Nephron progenitor cell (in vitro differentiated cells): ENCODE data around the gene NR2E1.

ENCODE experiments used
- DNase-seq: peaks from one replicate; pipeline ENCODE4 v3.0.0; 2021
- H3K27ac Mint-ChIP-seq: 2 replicates; pipeline ENCODE4 v1.8.0; 2021; ENCODE audit warnings: mild to moderate bottlenecking, moderate library complexity, mixed read lengths
- H3K27me3 Mint-ChIP-seq: 2 replicates; pipeline ENCODE4 v1.8.0; 2021; ENCODE audit warnings: mild to moderate bottlenecking, low read depth, mixed read lengths; ENCODE audit not compliant: poor library complexity
- H3K36me3 Mint-ChIP-seq: 2 replicates; pipeline ENCODE4 v1.8.0; 2021; ENCODE audit warnings: low read depth, mixed read lengths
- H3K4me1 Mint-ChIP-seq: 2 replicates; pipeline ENCODE4 v1.8.0; 2021; ENCODE audit warnings: mixed read lengths
- H3K4me3 Mint-ChIP-seq: 2 replicates; pipeline ENCODE4 v1.8.0; 2021; ENCODE audit warnings: mild to moderate bottlenecking, moderate library complexity, mixed read lengths
- H3K9me3 Mint-ChIP-seq: 2 replicates; pipeline ENCODE4 v1.8.0; 2021; ENCODE audit warnings: mild to moderate bottlenecking, moderate library complexity, mixed read lengths
- TF ChIP-seq, protein P1 (sequence below): fragments of 200-600 bp; sonication (generic); IDR thresholded peaks from 2 replicates; pipeline ENCODE4 v1.5.0; 2021; ENCODE audit warnings: antibody characterized with exemption

Gene NR2E1

DNA sequence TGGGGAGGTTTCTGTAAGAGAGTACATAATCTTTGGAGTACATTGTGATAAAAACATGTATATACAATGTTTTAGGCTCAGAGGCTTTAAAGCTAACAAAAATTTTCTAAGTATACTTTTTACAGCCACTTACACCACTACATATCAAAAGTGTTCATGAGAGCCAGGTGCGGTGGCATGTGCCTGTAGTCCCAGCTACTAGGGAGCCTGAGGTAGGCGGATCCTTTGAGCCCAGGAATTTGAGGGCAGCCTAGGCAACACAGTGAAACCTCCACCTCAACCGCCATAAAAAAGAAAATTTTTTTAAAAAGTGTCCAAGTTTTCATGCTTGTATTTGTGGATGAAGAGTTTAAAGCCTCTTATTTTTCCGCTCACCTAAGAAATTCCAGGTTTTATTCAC is 72.5 kb downstream of the NR2E1 start:
- peaks cover 23% of the 10 kb centered on the region for H3K9me3 Mint-ChIP-seq
- peaks cover 3% of the 10 kb centered on the region for H3K27me3 Mint-ChIP-seq
- no peaks in the 10 kb centered on the region for H3K4me1 Mint-ChIP-seq
- no peak overlapping the region for H3K4me3 Mint-ChIP-seq
- DNase-seq: no peak
- peaks cover 91% of the 10 kb centered on the region for H3K36me3 Mint-ChIP-seq
- TF ChIP-seq, protein P1, sequence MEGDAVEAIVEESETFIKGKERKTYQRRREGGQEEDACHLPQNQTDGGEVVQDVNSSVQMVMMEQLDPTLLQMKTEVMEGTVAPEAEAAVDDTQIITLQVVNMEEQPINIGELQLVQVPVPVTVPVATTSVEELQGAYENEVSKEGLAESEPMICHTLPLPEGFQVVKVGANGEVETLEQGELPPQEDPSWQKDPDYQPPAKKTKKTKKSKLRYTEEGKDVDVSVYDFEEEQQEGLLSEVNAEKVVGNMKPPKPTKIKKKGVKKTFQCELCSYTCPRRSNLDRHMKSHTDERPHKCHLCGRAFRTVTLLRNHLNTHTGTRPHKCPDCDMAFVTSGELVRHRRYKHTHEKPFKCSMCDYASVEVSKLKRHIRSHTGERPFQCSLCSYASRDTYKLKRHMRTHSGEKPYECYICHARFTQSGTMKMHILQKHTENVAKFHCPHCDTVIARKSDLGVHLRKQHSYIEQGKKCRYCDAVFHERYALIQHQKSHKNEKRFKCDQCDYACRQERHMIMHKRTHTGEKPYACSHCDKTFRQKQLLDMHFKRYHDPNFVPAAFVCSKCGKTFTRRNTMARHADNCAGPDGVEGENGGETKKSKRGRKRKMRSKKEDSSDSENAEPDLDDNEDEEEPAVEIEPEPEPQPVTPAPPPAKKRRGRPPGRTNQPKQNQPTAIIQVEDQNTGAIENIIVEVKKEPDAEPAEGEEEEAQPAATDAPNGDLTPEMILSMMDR: no peak
- H3K27ac Mint-ChIP-seq: no peak overlapping the region
